ENCODE results near the gene MINDY2. TPM values are rescaled to one million over a fixed set of nuclear protein-coding genes. Genes with fewer than 3 reads are reported as not detected.

The MINDY2 gene
- total RNA-seq, 1 experiment from 2014 or later, result 42.3 TPM

DNA sequence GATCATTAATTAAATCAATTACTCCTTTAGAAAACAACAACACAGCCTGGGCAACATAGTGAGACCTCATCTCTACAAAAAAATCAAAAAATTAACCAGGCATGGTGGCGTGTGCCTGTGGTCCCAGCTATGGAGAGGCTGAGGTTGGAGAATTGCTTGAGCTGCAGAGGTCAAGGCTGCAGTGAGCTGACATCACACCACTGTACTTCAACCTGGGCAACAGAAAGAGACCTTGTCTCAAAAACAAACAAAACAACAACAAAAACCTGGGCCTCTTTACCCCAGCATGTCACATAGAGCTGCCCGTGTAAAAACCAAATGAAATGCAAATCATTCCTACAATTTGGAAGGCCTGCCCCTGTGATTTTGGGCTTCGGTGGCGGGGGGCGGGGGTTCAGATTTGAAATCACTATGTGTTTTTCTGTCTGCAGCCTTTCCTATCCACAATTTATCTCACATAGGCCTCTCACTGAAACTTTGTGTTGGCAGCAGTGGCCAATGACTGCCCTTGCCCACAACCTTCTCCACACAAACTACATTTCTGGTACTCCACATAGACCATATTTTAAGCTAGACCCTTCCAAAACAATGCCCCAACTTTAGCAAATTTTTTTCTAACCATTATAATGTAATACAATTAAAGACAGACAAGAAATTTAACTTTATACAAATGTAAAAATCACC lies 28.1 kb upstream of the MINDY2 start:
- H3K36me3 ChIP-seq, result peaks cover 21% of the 10 kb centered on the region
- no peaks in the 10 kb centered on the region; the same call in 1 of the 2 replicates for H3K4me1 ChIP-seq
- H3K27ac ChIP-seq, result no peak overlapping the region
- no peak overlapping the region for H3K4me3 ChIP-seq
- H3K27me3 ChIP-seq, result no peaks in the 10 kb centered on the region
- DNase-seq, result no peak
- no peaks in the 10 kb centered on the region for H3K9me3 ChIP-seq (replicated peaks)

DNA sequence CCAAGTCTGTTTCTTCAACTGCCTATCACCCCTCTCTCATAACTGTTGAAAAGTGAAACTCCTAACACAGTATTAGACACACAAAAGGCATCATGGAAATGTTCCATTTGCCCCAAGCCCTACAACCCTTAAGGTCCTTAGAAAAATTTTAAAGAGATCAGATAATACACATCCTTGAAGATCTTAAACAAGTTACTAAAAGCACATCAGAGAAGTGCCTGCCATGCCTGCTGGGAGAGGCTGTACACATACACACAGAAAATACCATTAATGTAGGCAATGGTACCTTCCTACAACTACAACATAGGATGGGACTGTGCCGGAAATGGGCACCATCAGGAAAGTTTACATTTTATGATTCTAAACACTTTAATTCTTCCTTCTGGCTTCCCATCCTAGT lies 24.9 kb upstream of the MINDY2 start:
- Histone ChIP-seq H3K27me3 (no peaks in the 10 kb centered on the region), H3K36me3 (peaks cover 19% of the 10 kb centered on the region), H3K27ac (no peak overlapping the region), H3K4me1 (no peaks in the 10 kb centered on the region), H3K9me3 (replicated peaks) (no peaks in the 10 kb centered on the region), H3K4me3 (peak overlapping the region; percentile 81; the same call in 1 of the 2 replicates)
- no peak for DNase-seq

DNA sequence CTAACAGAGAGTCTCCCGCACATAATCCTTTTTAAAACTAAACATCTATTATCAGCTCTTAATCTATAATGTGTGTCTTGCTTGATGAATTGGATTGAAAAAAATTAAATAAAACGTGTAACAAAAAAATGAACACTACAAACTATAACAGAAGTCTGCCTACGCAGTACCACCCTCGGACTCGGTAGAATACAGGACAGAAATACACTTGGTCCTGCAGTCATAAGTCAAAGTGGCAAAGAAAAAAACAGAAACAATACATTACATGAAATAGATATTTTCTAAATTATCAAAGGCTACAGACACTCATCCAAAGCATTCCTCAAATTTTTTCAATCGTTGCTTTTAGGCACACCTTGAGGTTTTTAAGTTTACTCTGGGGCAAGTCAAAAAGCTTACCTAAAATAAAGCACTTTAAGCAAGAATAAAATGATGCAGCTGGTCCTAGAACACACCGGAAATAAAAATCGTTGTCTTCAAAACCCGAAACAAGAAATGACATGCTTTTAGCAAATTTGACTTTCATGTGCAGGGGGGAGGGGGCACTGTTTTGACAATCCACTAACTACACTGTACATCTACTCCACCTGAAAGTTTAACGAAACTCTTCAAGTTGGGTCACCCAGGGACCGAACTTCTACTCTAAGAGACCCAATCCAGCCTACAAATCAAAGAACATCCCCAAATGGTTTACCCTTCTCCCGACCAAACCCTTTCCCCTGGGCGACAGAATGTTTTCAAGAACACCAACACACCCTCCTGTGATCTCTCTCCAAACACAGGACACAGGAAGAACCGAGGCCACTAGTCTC lies 22.9 kb upstream of the MINDY2 start:
- peaks cover 10% of the 10 kb centered on the region for H3K36me3 ChIP-seq
- no peaks in the 10 kb centered on the region for H3K4me1 ChIP-seq
- H3K9me3 ChIP-seq (replicated peaks), result no peaks in the 10 kb centered on the region
- peak overlapping the region; percentile 97 for H3K27ac ChIP-seq
- DNase-seq, result no peak
- peak overlapping the region; percentile 81 for H3K4me3 ChIP-seq
- H3K27me3 ChIP-seq, result no peaks in the 10 kb centered on the region

DNA sequence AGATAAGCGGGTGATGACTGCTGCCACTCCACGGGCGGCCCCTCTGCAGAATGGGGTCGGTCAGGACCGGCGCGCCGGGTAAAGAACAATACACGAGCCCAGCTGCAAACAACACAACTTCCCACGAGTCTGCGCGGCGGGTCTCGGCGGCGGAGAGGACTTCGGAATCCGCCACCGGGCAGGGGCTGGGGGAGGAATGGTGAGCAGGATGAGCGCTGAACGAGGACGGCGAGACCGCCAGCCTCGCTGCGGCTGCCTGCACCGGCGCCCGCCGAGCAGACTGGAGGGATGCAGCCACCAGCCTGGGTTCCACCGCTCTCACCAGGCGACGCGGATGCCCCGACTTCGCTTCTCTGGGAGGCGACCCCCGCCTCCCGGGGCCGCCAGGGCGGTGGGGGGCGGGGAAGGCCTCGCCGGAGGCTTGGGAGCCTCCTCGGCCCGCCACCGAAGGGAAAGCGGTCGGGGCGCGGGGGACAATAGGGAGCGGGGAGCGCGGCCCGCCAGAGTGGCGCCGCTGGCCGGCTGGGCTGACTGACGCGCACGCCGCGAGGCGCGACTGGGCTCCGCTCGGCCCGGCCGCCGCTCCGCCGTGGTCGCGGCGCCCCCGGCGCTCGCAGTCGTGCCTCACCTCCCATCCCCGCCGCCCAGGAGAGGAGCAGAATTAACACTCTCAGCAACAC lies 22.1 kb upstream of the MINDY2 start:
- H3K4me1 ChIP-seq, result no peaks in the 10 kb centered on the region
- H3K36me3 ChIP-seq, result peaks cover 10% of the 10 kb centered on the region
- peak; percentile 60 to 62 for DNase-seq
- no peaks in the 10 kb centered on the region for H3K9me3 ChIP-seq (replicated peaks)
- peak overlapping the region; percentile 97 for H3K27ac ChIP-seq
- H3K27me3 ChIP-seq, result no peaks in the 10 kb centered on the region
- peak overlapping the region; percentile 81 for H3K4me3 ChIP-seq

DNA sequence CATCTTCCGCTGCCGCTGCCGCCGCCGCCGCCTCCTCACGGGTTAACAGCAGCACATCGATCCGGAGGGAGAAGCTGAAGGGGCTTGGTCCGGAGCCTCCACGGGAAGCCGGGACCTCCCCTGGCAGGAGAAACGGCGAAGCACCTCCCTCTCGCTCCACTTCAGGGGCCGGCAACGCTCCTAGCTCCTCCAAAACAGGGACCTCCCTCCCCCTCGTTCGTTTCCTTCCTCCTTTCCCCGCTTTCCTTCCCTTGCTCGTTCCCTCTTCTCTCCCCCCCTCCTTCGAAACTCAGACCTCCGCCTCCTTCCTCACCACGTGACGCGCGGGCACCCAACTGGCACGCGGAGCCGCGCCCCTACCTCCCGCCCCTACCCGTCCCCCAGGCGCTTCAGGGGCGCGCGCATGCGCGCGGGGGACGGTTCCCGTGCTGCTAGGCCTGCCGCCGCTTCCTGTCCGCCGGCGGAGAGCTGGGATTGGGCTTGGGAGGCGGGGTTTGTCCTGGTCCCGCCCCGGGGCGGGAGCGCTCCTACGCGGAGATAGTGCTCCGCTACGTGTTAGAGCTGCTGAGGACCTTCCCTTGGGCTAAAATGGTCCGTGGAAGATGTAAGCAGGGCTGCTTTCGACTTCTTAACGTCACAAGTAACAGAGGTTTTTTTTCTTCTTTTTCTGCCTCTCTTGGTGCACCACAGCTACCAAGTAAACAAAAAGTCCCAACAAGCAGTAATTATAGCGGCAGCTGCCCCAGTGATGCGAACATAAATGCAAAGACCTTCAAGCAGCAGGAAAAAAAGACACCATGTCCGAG lies 21.4 kb upstream of the MINDY2 start, which contains the start of gene ADAM10:
Gene ADAM10, minus strand, starts transcription at position 176 of the 806 bp plus-strand sequence. Its CDS starts 173 bp downstream, at position 3.
- H3K36me3 ChIP-seq, result peaks cover 10% of the 10 kb centered on the region
- peak within 1 kb of the TSS; percentile 81 for H3K4me3 ChIP-seq
- H3K4me1 ChIP-seq, result no peaks in the 10 kb centered on the region
- no peaks in the 10 kb centered on the region for H3K9me3 ChIP-seq (replicated peaks)
- H3K27ac ChIP-seq, result peak within 1 kb of the TSS; percentile 97
- peak; percentile 99 for DNase-seq
- H3K27me3 ChIP-seq, result no peaks in the 10 kb centered on the region

DNA sequence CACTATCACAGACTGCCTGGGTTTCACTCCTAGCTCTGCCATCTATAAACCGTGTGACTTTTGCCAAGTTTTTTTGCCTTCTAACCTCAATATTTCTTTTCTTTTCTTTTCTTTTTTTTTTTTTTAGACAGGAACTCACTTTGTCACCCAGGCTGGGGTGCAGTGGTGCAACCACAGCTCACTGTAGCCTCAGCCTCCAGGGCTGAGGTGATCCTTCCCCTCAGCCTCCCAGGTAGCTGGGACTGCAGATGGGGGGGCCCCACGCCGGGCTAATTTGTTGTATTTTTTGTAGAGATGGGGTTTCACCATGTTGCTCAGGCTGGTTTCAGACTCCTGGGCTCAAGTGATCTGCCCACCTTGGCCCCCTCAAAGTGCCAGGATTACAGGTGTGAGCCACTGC lies 18.4 kb upstream of the MINDY2 start:
- no peak overlapping the region for H3K4me3 ChIP-seq
- H3K27me3 ChIP-seq, result no peaks in the 10 kb centered on the region
- no peaks in the 10 kb centered on the region for H3K4me1 ChIP-seq
- H3K36me3 ChIP-seq, result peaks cover 3% of the 10 kb centered on the region; the same call in 1 of the 2 replicates
- DNase-seq, result no peak
- H3K27ac ChIP-seq, result no peak overlapping the region
- H3K9me3 ChIP-seq (replicated peaks), result no peaks in the 10 kb centered on the region

DNA sequence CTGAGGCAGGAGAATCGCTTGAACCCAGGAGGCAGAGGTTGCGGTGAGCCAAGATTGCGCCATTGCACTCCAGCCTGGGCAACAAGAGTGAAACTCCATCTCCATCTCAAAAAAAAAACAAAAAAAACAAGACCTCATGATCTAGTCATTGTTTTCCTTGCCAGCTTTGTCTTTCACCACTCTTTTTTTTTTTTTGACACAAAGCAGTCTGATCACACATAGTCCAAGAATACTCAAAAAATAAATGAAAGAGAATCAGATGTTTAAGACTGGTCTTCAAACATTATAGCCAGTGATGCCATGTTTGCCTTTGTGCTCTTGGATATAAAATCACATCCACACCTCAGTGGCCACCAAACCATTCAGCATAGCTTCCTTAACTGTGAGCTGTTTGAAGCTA lies 15.8 kb upstream of the MINDY2 start:
- no peaks in the 10 kb centered on the region for H3K36me3 ChIP-seq
- no peaks in the 10 kb centered on the region for H3K9me3 ChIP-seq (replicated peaks)
- H3K27me3 ChIP-seq, result no peaks in the 10 kb centered on the region
- no peaks in the 10 kb centered on the region for H3K4me1 ChIP-seq
- H3K4me3 ChIP-seq, result no peak overlapping the region
- no peak for DNase-seq
- H3K27ac ChIP-seq, result no peak overlapping the region

DNA sequence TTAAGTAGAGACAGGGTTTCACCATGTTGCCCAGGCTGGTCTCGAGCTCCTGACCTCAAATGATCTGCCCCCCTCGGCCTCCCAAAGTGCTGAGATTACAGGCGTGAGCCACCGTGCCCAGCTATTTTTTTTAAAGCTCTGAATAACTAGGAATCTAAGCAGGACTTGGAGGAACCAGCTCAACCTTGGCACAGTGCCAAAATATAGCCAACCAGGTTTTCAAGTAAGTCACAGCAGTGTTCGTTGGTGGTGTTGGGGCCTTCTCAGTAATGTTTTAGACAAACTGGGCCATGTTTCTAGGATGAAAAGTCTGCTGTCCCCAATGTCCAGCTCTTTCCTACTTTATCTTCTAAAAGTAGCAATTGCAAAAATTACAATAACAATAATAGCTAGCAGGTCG lies 15.1 kb upstream of the MINDY2 start:
- no peak overlapping the region for H3K4me3 ChIP-seq
- H3K36me3 ChIP-seq, result no peaks in the 10 kb centered on the region

DNA sequence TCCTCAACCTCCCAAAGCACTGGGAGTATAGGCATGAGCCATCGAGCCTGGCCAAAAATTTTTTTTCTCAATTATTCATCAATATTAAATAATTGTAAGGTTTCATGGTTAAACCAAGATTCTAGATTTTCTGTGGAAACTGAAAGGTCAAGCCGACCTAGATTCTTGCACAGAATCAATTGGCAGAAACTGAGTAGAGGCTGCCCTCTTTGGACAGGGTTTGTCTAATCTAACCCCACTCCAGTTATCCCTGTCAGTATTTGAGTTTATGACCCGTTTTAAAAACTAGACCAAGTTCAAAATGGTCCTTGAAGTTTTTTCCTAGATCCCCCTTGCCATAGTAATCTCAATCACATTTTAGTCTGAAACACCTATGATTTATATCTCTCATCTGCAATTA lies 13.0 kb upstream of the MINDY2 start:
- Histone ChIP-seq H3K27me3 (no peaks in the 10 kb centered on the region), H3K4me3 (no peak overlapping the region), H3K9me3 (replicated peaks) (no peaks in the 10 kb centered on the region), H3K36me3 (no peaks in the 10 kb centered on the region), H3K4me1 (no peaks in the 10 kb centered on the region), H3K27ac (no peak overlapping the region)
- DNase-seq, result no peak

More for the DNA sequence above, 15.1 kb upstream of the MINDY2 start:
- H3K27me3 ChIP-seq, result no peaks in the 10 kb centered on the region
- no peaks in the 10 kb centered on the region for H3K9me3 ChIP-seq (replicated peaks)
- H3K27ac ChIP-seq, result no peak overlapping the region
- no peaks in the 10 kb centered on the region for H3K4me1 ChIP-seq
- peak; percentile 29 to 63 for DNase-seq

DNA sequence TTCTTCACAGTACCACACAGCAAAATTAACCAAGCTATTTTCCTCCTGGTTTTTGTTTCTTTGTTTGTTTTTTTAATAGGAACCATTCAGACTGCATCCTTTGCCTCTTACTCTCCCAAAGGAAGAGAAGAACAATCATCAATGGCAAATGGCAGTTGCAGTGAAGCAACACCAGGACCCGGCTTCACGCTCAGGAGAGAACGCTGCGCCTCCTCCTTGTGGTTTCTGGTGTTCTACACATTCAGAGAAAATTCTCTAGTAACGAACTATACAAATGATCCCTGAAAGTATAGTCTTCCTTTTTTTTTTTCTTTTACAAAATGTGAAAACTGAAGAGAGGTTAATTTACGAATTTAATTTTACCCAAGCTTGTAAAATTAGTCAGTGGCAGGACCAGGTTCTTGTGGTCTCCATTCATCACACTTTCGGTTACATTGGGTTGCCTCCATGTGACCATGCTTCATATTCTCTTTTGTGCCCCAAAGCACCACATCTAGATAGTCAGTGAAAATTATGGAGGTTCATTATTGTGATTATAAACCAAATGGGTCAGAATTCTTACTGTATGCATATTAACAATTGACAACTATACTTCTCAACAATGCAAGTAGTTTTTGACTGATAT lies 10.6 kb upstream of the MINDY2 start:
- no peaks in the 10 kb centered on the region for H3K9me3 ChIP-seq (replicated peaks)
- no peaks in the 10 kb centered on the region for H3K27me3 ChIP-seq
- H3K4me3 ChIP-seq, result no peak overlapping the region
- no peak overlapping the region for H3K27ac ChIP-seq
- H3K4me1 ChIP-seq, result no peaks in the 10 kb centered on the region
- no peak for DNase-seq
- no peaks in the 10 kb centered on the region for H3K36me3 ChIP-seq

DNA sequence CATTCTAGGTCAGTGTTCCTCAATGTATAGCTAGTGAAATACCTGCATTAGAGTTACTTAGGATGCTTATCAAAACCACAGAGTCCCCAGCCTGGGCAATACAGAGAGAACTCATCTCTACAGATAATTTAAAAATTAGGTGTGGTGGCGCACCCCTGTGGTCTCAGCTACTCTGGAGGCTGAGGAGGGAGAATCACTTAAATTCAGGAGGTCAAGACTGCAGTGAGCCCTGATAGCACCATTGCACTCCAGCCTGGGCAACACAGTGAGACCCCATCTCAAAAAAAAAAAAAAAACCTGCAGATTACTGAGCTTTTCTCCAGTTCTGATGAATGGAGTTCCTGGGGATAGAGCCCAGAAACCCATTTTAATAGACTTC lies 10.1 kb upstream of the MINDY2 start:
- H3K4me1 ChIP-seq, result no peaks in the 10 kb centered on the region
- H3K36me3 ChIP-seq, result no peaks in the 10 kb centered on the region

DNA sequence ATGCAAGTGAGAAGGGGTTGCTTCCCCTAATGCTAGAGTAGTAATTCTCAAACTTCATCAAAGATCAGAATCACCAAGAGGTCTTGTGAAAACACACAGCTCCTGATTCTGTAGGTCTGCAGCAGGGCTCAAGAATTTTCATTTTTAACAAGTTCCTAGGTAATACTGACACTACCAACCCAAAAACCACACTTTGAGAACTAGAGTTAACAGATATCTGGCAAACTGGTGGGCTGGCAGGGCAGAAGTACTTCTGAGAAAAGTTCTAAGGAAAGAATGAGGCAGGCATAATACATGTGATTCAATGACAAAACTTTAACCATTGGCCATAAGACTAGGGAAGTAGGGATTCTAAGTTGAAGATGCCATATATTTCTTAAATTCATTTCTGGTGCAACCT lies 8.8 kb upstream of the MINDY2 start:
- DNase-seq, result no peak
- no peaks in the 10 kb centered on the region for H3K4me1 ChIP-seq
- no peaks in the 10 kb centered on the region for H3K9me3 ChIP-seq (replicated peaks)
- no peaks in the 10 kb centered on the region for H3K27me3 ChIP-seq
- H3K27ac ChIP-seq, result no peak overlapping the region
- no peak overlapping the region for H3K4me3 ChIP-seq
- H3K36me3 ChIP-seq, result no peaks in the 10 kb centered on the region

More for the DNA sequence above, 10.1 kb upstream of the MINDY2 start:
- H3K27ac ChIP-seq, result no peak overlapping the region
- no peak overlapping the region for H3K4me3 ChIP-seq
- H3K27me3 ChIP-seq, result no peaks in the 10 kb centered on the region
- DNase-seq, result no peak
- no peaks in the 10 kb centered on the region for H3K9me3 ChIP-seq (replicated peaks)

DNA sequence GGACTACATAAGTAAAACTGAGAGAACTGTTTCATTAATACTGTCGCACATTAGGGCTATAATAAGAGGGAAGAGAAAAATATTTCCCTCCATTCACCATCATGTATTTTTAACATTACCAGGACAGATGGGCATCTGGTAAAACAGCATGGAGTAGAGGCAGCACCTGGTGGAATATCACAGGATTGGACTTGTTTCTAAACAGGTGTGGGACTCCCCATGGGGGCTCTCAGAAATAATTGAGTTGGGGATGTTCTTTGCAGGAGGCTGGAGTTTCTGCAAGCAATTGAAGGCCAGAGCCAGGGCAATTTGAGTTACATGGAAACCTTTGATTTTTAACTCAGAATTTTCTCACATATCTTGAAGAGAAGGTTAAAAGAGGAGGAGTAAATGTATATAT lies 8.4 kb upstream of the MINDY2 start:
- Histone ChIP-seq H3K4me1 (no peaks in the 10 kb centered on the region), H3K36me3 (no peaks in the 10 kb centered on the region), H3K9me3 (replicated peaks) (no peaks in the 10 kb centered on the region), H3K27ac (no peak overlapping the region), H3K4me3 (no peak overlapping the region), H3K27me3 (no peaks in the 10 kb centered on the region)
- DNase-seq, result no peak

DNA sequence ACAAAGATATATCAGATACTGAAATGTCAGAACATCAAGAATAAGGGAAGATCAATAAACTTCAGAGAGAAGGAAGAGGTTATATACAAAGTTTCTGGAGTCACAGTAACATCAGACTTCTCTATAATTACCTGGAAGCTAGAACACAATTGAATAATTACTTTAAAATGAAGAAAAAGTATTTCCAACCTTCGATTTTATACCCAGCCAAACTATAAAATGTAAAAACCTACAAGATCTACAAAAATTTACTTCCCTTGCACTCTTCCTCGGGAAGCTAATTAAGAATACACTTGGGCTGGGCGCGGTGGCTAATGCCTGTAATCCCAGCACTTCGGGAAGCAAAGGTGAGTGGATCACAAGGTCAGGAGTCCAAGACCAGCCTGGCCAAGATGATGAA lies 6.6 kb upstream of the MINDY2 start:
- Histone ChIP-seq H3K9me3 (replicated peaks) (no peaks in the 10 kb centered on the region), H3K27me3 (no peaks in the 10 kb centered on the region), H3K4me1 (no peaks in the 10 kb centered on the region), H3K36me3 (no peaks in the 10 kb centered on the region), H3K27ac (no peak overlapping the region), H3K4me3 (no peak overlapping the region)
- DNase-seq, result no peak
